Gastroesophageal sphincter (tissue), 3 donors: Measurements from ENCODE around the gene GRM7.

Experiments
- CTCF ChIP-seq, 4 experiments: fragments of 200-600 bp in 2 of 4; fragments of 450-650 bp in 2 of 4; sonication (generic) in 1 of 4; IDR thresholded peaks; one replicate each; pipeline ENCODE4 v1.5.1; 2017 to 2019; ENCODE audit warnings: antibody characterized with exemption in 4 of 4, mild to moderate bottlenecking in 2 of 4, moderate library complexity in 2 of 4
- EP300 ChIP-seq: sonication (generic); formaldehyde crosslinking; IDR thresholded peaks from one replicate; pipeline ENCODE4 v1.6.1; 2017; ENCODE audit warnings: antibody characterized with exemption, mild to moderate bottlenecking
- POLR2A ChIP-seq, 2 donors: fragments of 450-650 bp; IDR thresholded peaks; one replicate each; pipeline ENCODE4 v1.6.1; 2017; ENCODE audit warnings: antibody characterized with exemption in 2 of 2, mild to moderate bottlenecking in 2 of 2, moderate library complexity in 1 of 2

- TF ChIP-seq POLR2A (IDR thresholded peaks at IDR 0.05) (no peak), CTCF (IDR thresholded peaks at IDR 0.05) (no peak), EP300 (no peak)
Measured at GRCh38 chr3:7082244-7082643, 221.3 kb downstream of the GRM7 start.
